Right renal pelvis (tissue), 4 donors: ENCODE results near the gene ATF1. TPM values are rescaled to one million over a fixed set of nuclear protein-coding genes. Genes with fewer than 3 reads are reported as not detected.
"Not testable (repeated sequence)": the region's sequence is repeated elsewhere in the genome, so short reads cannot be mapped to it uniquely, and the experiment has no call there.

Experiments
- DNase-seq, 4 donors: peaks; one replicate each; pipeline ENCODE4 v3.0.0-alpha.2; 2013; ENCODE audit warnings: low read depth in 4 of 4, low spot score in 3 of 4, missing footprints in 1 of 4
- polyA plus RNA-seq, 4 donors: library from polyadenylated mRNA; unstranded; fragments of 120-200 nt; gene quantifications; one replicate each; pipeline ENCODE4 v1.2.1, GENCODE V29; 2013; ENCODE audit not compliant: insufficient read length in 4 of 4

The ATF1 gene
- polyA plus RNA-seq, 4 donors = 40.5 to 47.9 (median 44.9) TPM

GRCh38 chr12:50848963-50849362 is 85.1 kb downstream of the ATF1 start:
- DNase-seq = no peak

- DNase-seq = not testable (repeated sequence)
Measured at GRCh38 chr12:50855218-50855617, 91.3 kb downstream of the ATF1 start.

- not testable (repeated sequence) for DNase-seq
Measured at GRCh38 chr12:50855679-50856078, 91.8 kb downstream of the ATF1 start.

- no peak for DNase-seq
Measured at GRCh38 chr12:50859621-50860310, 95.9 kb downstream of the ATF1 start.

GRCh38 chr12:50862316-50862715 is 98.4 kb downstream of the ATF1 start:
- DNase-seq = no peak

- no peak for DNase-seq
Measured at GRCh38 chr12:50865266-50865665, 101.4 kb downstream of the ATF1 start.

GRCh38 chr12:50868881-50869280 is 105.0 kb downstream of the ATF1 start:
- DNase-seq = not testable (repeated sequence)

Other genes with a start within 250 kb of the ATF1 start
- under 1 TPM in 3 of 4 donors, not detected in 1; 0.04 to 0.08 (median 0.06) TPM for gene TMPRSS12, start 78.8 kb downstream of the ATF1 start, polyA plus RNA-seq
- gene HIGD1C, start 188.4 kb downstream of the ATF1 start, polyA plus RNA-seq = under 1 TPM in 1 of 4 donors, not detected in 3; 0.27 TPM